HepG2 (cell line): ENCODE results near the gene VEPH1. TPM values are rescaled to one million over a fixed set of nuclear protein-coding genes. Genes with fewer than 3 reads are reported as not detected.

Experiments used
- ATAC-seq: fragments of 200-7000 bp; cut with Tn5 transposase; 3 replicates; pipeline ENCODE4 v1.9.1; 2020; ENCODE audit warnings: mild to moderate bottlenecking, moderate library complexity
- BruUV-seq: library from RNA; stranded (reverse); fragments of 400-500 nt; replicated peaks from 2 replicates; lab custom pipeline; 2021; lab: Mats Ljungman, UMichigan
- CTCF ChIA-PET: fragments of 300-600 bp; formaldehyde crosslinking; extraction: SDS; loops from one replicate; lab custom pipeline; 2021; ENCODE audit warnings: low total read pairs, inconsistent platforms, low intra/inter-chr PET ratio; lab: Yijun Ruan, JAX
- POLR2A ChIA-PET: fragments of 350-600 bp; sonication (Branson Sonifier 250); formaldehyde crosslinking; loops from one replicate; lab custom pipeline; 2020; ENCODE audit warnings: antibody characterized with exemption, inconsistent platforms; lab: Yijun Ruan, JAX
- DNase-seq: peaks from one replicate; pipeline ENCODE4 v3.0.0-alpha.2; 2015; ENCODE audit warnings: low spot score
- FAIRE-seq: peaks from 3 replicates; lab custom pipeline; 2011; peaks lifted over from hg19 to GRCh38; lab: Jason Lieb, UNC
- H2AFZ ChIP-seq: one replicate; pipeline ENCODE4 v1.6.1; 2011; ENCODE audit warnings: low read length, inconsistent platforms
- H3K27ac ChIP-seq: fragments of 300-600 bp; 3 replicates; pipeline ENCODE4 v1.8.0; 2011; ENCODE audit warnings: mixed run types, mild to moderate bottlenecking, mixed read lengths, low read length, inconsistent platforms; ENCODE audit not compliant: insufficient read depth; ENCODE audit errors: extremely low read length
- H3K27me3 ChIP-seq, 2 experiments: fragments of 200-600 bp in 1 of 2; 2 replicates in 1 of 2; 3 replicates in 1 of 2; pipeline versions ENCODE4 v1.6.0 to v1.8.0; 2011; ENCODE audit warnings: low read length in 2 of 2, mild to moderate bottlenecking in 2 of 2, moderate library complexity in 2 of 2, inconsistent platforms in 1 of 2; ENCODE audit not compliant: insufficient read depth in 2 of 2, control insufficient read depth in 1 of 2
- H3K36me3 ChIP-seq, 2 experiments: fragments of 200-600 bp in 1 of 2; replicated peaks in 1 of 2; 2 replicates in 1 of 2; 3 replicates in 1 of 2; pipeline versions ENCODE4 v1.5.1 to v1.8.0; 2011; ENCODE audit warnings: low read length in 2 of 2, inconsistent platforms in 1 of 2; ENCODE audit not compliant: insufficient read depth in 2 of 2, control insufficient read depth in 1 of 2
- H3K4me1 ChIP-seq: 2 replicates; pipeline ENCODE4 v1.5.1; 2012; ENCODE audit warnings: low read length, inconsistent platforms; ENCODE audit not compliant: insufficient read depth
- H3K4me2 ChIP-seq: 2 replicates; pipeline ENCODE4 v1.6.0; 2011; ENCODE audit warnings: low read depth, low read length, inconsistent platforms
- H3K4me3 ChIP-seq, 3 experiments: fragments of 200-600 bp in 1 of 3; sonication (generic), shearing (Covaris generic) in 1 of 3; replicated peaks in 1 of 3; 2 replicates each; pipeline ENCODE4 v1.5.1; 2011 to 2016; ENCODE audit warnings: low read length in 3 of 3, inconsistent platforms in 2 of 3, low read depth in 2 of 3, mild to moderate bottlenecking in 2 of 3, control low read depth in 1 of 3, mixed read lengths in 1 of 3; ENCODE audit not compliant: insufficient read depth in 1 of 3
- H3K79me2 ChIP-seq: one replicate; pipeline ENCODE4 v1.6.1; 2011; ENCODE audit warnings: low read length, inconsistent platforms; ENCODE audit not compliant: insufficient read depth
- H3K9ac ChIP-seq: 2 replicates; pipeline ENCODE4 v1.6.0; 2011; ENCODE audit warnings: mild to moderate bottlenecking, low read depth, low read length, inconsistent platforms; ENCODE audit not compliant: insufficient read depth
- H3K9me3 ChIP-seq: 2 replicates; pipeline ENCODE4 v1.5.1; 2012; ENCODE audit warnings: mild to moderate bottlenecking, low read length
- H4K20me1 ChIP-seq: 2 replicates; pipeline ENCODE4 v1.6.0; 2011; ENCODE audit warnings: inconsistent platforms, mild to moderate bottlenecking, low read length, moderate library complexity; ENCODE audit not compliant: insufficient read depth
- ATF6 ChIP-seq: sonication (generic); formaldehyde crosslinking; conservative IDR thresholded peaks from 2 replicates; pipeline ENCODE4 v1.4.0; 2020; ENCODE audit warnings: missing genetic modification reagents
- GABPB1 ChIP-seq: IDR thresholded peaks from 2 replicates; pipeline ENCODE4 v1.6.1; 2016; ENCODE audit warnings: mild to moderate bottlenecking, missing genetic modification reagents, moderate library complexity, missing compliant biosample characterization
- GRHL1 ChIP-seq: sonication (generic); formaldehyde crosslinking; conservative IDR thresholded peaks from 2 replicates; pipeline ENCODE4 v1.8.0; 2022; ENCODE audit warnings: missing genetic modification reagents
- IRX3 ChIP-seq: sonication (generic); formaldehyde crosslinking; IDR thresholded peaks from 2 replicates; pipeline ENCODE4 v1.8.1; 2023; ENCODE audit warnings: mild to moderate bottlenecking, low read depth, missing genetic modification reagents, borderline replicate concordance
- MAFF ChIP-seq: IDR thresholded peaks from 2 replicates; pipeline ENCODE4 v1.6.1; 2011; ENCODE audit warnings: low read depth, low read length, improper control_type of control experiment
- RBM22 ChIP-seq: fragments of 200-400 bp; formaldehyde crosslinking; optimal IDR thresholded peaks from 2 replicates; pipeline ENCODE3; 2017; ENCODE audit warnings: mild to moderate bottlenecking, low read length, moderate library complexity
- ZNF207 ChIP-seq: fragments of 450-650 bp; IDR thresholded peaks from 2 replicates; pipeline ENCODE4 v1.6.1; 2016; ENCODE audit warnings: antibody characterized with exemption, borderline replicate concordance
- ZNF441 ChIP-seq: sonication (generic); formaldehyde crosslinking; IDR thresholded peaks from 2 replicates; pipeline ENCODE4 v1.7.0; 2021; ENCODE audit warnings: missing genetic modification reagents, borderline replicate concordance
- ZNF724P ChIP-seq: sonication (generic); formaldehyde crosslinking; IDR thresholded peaks from 2 replicates; pipeline ENCODE4 v1.8.0; 2022; ENCODE audit warnings: missing genetic modification reagents, borderline replicate concordance
- WGBS: methylation state at CpG from one replicate; pipeline ENCODE4 v1.1.6; 2017; ENCODE audit warnings: low lambda C conversion rate; 5-methylcytosine and 5-hydroxymethylcytosine counted together
- in situ Hi-C: cut with HindIII; loops from 2 replicates; pipeline ENCODE4 v1.10.0; 2017; ENCODE audit warnings: low pct_unique_long_range_greater_than_20kb; ENCODE audit not compliant: extremely low pct_ligation_motif_present
- intact Hi-C: fragments of 100-400 bp; cut with micrococcal nuclease; formaldehyde crosslinking; loops from one replicate; pipeline ENCODE4 v1.10.0; 2022; ENCODE audit not compliant: unreplicated experiment
- polyA plus RNA-seq, 8 experiments: library from polyadenylated mRNA; depleted of rRNA in 3 of 8; stranded (reverse) in 7 of 8; unstranded in 1 of 8; fragments of >200 nt; fragmentation: Illumina TruSeq in 4 of 8; extraction: Trizol in 4 of 8; gene quantifications; 2 replicates each; pipeline versions ENCODE4 v1.2.1 to v1.2.3, GENCODE V29; 2011 to 2016; ENCODE audit warnings: low read depth in 4 of 8, missing spikeins in 1 of 8, mixed read lengths in 1 of 8; ENCODE audit not compliant: insufficient read depth in 1 of 8
- total RNA-seq, 5 experiments: library from RNA; depleted of rRNA; stranded (reverse); fragments of >200 nt; fragmentation: Illumina TruSeq; extraction: Trizol; gene quantifications; 2 replicates each; pipeline ENCODE4 v1.2.3, GENCODE V29; 2016; ENCODE audit warnings: low read depth in 1 of 5

VEPH1 gene
- total and polyA plus RNA-seq, 2 of the 13 experiments (the other 11 are each of a cell fraction or from before 2014, with no cell fraction given), result not detected

- in situ Hi-C loops, result no loop called here
- Histone ChIP-seq H3K79me2 (no peaks in the 10 kb centered on the region), H3K4me2 (no peak overlapping the region), H3K9ac (no peak overlapping the region), H3K27ac (no peak overlapping the region), H3K4me1 (no peaks in the 10 kb centered on the region), H3K36me3 (no peaks in the 10 kb centered on the region), H3K27me3 (no peaks in the 10 kb centered on the region; a peak in 2 of 5 replicates), H3K9me3 (no peaks in the 10 kb centered on the region), H3K4me3 (no peak overlapping the region), H4K20me1 (no peaks in the 10 kb centered on the region), H2AFZ (no peak overlapping the region)
- FAIRE-seq (no peak), ATAC-seq (no peak), DNase-seq (no peak)
- POLR2A ChIA-PET, result no interaction called here
- TF ChIP-seq ATF6, result no peak
- no peak for TF ChIP-seq ZNF441 (CRISPR knock-in tag)
- no peak for TF ChIP-seq GABPB1 (CRISPR knock-in tag)
- TF ChIP-seq RBM22, result no peak
- no peak for TF ChIP-seq ZNF207
- TF ChIP-seq MAFF, result no peak
- no peak for TF ChIP-seq GRHL1 (CRISPR knock-in tag)
- TF ChIP-seq ZNF724P (CRISPR knock-in tag), result no peak
- no peak for TF ChIP-seq IRX3 (CRISPR knock-in tag)
- WGBS, result 30% methylated on average over 4 of the region's 4 CpGs
- CTCF ChIA-PET, result no interaction called here
- no TSS peak for BruUV-seq
- intact Hi-C loops, result no loop called here
Observed at GRCh38 chr3:157305392-157305791, 197.8 kb downstream of the VEPH1 start.
